Activated CD4-positive, alpha-beta T cell treated with anti-CD3 and anti-CD28 coated beads, Interleukin-2, amount 50 U/mL, for 4 hours (primary cell): ENCODE results near the gene IRF2BP1.
A peak's percentile ranks its signal among the peaks of the same experiment; 100 is the strongest.

Experiments used
- DNase-seq, 2 experiments: peaks; one replicate each; pipeline ENCODE4 v3.0.0-alpha.2; 2020

IRF2BP1 gene, protein sequence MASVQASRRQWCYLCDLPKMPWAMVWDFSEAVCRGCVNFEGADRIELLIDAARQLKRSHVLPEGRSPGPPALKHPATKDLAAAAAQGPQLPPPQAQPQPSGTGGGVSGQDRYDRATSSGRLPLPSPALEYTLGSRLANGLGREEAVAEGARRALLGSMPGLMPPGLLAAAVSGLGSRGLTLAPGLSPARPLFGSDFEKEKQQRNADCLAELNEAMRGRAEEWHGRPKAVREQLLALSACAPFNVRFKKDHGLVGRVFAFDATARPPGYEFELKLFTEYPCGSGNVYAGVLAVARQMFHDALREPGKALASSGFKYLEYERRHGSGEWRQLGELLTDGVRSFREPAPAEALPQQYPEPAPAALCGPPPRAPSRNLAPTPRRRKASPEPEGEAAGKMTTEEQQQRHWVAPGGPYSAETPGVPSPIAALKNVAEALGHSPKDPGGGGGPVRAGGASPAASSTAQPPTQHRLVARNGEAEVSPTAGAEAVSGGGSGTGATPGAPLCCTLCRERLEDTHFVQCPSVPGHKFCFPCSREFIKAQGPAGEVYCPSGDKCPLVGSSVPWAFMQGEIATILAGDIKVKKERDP

DNA sequence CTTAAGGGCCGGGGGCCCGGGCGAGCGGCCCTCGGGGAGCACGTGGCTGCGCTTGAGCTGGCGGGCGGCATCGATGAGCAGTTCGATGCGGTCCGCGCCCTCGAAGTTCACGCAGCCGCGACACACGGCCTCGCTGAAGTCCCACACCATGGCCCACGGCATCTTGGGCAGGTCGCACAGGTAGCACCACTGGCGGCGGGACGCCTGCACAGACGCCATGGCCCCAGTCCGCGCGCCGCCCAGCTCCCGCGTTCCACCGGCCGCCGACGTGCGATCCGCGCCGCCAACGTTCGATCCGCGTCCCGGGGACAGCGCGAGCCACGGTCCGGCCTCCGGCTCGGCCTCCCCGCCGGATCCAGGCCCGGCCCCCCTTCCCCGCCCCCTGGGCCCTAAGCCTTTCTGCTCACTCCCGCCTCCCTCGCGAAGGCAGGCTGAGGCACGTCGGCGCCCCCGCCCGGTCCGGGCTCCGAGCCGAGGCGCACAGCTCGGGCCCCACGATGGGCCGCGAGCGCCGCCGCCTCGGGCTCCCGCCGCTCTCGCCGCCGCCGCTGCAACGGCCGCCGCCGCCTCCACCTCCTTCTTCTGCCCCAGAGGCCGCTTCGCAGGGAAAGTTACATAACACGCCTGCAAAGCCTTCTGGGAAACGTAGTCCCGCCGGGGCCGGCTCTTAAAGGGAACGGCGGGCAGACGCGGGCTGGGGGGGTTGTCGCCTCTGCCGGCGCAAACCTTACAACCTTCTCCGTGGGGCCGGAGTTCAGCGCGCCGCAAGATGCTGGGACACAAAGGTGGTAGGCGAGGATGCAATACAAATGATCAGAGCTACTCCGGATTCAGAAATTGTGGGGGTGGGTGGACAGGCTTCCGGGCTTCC lies at the start of gene IRF2BP1:
Gene IRF2BP1, minus strand, starts transcription at position 586 of the 871 bp plus-strand sequence. Its CDS starts 367 bp downstream, at position 219.
- DNase-seq, result peak; percentile 86 to 87

DNA sequence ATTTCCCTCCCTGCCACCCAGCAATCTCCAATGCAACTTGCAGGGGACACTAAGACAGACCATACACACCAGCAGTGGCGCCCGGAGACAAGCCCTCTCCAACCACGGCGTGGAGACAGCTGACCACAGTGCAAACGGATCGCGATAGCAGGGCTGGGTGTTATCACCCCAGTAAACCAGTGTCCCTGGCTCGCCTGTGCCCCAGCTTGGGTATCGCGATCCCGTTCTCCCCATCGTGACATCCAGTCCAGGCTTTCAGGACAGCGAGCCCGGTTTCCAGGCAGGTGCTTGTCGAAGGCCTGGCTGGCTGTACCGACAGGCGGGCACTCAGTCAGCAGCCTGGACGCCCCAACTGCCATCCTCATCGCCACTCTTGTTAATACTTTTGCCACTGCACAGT lies 49.3 kb upstream of the IRF2BP1 start:
- DNase-seq, result no peak

DNA sequence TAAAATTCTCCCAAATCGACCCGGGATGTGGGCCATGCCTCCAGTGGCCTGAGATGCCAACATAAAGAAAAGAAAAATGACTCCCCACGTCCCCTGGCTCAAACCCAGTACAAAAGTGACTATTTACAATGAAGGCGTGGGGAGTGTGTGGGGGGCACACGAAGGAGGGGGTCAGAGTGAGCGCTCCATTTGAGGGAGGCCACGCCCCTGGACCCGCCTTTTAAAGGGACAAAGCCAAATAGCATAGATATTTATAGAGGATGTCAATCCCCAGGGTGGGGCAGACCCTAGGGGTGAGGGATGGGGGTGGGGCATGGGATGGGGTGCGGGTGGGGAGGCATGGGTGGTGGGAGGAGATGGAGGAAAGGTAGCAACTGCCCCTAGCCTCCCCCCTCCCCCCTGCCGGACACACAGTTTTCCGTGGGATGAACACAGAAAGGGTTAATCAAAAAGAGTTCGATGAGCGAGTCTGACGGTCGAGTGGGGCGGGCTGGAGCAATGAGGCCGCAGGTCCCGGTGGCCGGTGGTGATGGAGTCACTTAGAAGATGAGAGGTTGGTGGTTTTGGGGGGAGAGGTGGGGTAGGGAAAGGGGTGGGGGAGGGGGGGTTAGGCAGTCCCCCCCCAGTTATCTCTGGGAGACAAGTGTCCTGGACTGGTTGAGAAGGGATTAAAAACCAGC lies 48.8 kb upstream of the IRF2BP1 start:
- no peak for DNase-seq

DNA sequence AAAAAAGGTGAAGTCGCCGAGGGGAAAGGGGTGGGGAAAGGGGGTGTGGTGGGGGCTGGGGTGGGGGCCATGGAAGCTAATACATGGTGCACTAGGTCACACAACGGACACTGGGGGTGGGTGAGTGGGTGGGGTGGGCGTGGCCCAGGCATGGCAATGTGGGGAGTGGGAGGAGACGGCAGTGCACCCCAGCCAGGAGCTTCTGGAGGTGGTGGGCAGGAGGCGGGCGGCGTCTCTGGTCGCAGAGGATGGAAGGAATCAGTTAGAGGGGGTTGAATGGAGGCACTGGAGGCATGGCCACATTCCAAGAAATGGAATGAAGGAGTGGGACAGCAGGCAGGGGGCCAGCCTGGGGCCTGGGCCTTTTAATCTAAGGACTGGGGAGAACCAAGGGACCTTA lies 47.8 kb upstream of the IRF2BP1 start:
- DNase-seq, result no peak

DNA sequence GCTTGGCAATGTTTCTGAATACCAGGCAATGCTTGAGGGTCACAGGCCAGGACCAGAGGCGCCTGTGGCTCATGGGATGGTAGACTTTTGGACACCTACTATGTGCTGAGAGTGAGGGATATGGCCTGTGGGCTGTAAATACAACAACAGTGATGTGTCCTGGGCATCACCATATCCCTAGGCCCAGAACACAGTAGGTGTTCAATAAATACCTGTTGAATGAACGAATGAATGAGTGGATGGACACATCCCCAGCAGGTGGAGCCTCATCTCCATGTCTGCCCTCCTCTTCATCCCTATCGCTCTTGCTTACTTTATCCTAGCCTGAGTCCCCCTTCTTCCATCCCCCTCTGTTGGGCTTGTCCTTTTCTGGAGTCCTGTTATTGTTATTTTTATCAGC lies 45.1 kb upstream of the IRF2BP1 start:
- no peak for DNase-seq

DNA sequence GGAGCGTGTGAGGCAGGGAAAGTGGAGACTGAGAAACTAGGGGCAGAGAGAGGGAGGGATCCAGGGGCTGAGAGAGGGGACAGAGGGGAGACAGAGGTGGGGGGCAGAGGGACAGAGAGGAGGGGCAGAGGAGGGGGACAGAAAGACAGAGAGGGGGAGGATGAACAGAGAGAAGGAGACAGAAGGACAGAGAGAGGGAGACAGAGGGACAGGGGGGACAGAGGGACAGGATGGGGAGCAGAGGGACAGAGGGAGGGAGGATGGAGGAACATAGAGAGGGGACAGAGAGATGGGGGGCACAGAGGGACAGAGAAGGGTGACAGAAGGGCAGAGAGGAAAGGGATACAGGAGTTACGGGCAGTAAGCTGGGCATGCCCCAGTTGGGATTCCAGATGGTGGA lies 43.3 kb upstream of the IRF2BP1 start:
- DNase-seq, result no peak

DNA sequence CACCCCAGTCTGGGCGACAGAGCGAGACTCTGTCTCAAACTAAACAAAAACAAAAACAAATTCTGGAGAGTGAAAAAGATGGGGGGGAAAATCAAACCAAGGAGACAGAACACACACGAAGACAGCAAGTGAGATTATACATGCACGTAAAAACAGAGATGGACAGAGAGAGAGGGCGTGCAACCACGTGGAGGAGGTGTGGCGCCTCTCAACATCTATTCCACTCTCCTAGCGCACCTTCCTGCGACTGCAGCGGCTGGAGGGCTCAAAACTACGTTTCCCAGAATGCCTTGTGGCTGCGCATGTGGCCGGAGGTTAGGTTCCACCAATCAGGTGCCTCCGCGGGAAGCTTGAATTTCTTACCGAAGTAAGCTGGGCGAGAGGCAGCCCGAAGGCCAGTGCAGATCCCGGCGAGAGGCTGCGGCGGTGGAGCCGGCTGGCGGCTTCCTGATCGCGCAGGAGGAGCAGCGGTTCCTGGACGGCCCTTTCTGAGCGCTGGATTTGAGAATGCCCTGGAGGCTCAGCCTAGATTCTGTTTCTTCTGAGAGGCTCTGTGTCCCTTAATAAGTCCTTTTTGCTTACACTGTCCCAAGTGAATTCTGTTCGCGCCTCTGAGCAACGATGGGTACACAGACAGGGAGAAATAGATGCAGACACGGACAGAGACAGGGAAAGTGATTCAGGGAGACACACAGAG lies 41.8 kb upstream of the IRF2BP1 start:
- peak; percentile 85 to 87 for DNase-seq

DNA sequence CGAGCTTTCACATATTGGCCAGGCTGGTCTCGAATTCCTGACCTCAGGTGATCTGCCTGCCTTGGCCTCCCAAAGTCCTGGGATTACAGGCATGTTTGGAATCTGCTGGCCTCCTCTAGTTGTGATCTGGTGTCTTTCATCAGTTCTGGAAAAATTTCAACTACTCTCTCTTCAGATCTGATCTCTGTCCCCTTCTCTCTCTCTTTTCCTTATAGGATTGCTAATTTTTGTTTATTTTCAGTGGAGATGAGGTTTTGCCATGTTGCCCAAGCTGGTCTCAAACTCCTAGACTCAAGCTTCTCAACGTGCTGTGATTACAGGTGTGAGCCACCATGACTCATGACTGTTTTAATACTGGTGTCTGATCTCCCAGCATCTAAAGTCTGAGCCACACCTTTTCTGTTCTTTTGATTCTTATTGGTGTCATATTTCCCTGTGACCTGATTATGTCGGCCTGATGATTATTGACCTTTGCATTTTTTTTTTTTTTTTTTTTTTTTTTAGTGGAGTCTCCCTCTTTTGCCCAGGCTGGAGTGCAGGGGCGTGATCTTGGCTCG lies 39.0 kb upstream of the IRF2BP1 start:
- DNase-seq, result no peak

DNA sequence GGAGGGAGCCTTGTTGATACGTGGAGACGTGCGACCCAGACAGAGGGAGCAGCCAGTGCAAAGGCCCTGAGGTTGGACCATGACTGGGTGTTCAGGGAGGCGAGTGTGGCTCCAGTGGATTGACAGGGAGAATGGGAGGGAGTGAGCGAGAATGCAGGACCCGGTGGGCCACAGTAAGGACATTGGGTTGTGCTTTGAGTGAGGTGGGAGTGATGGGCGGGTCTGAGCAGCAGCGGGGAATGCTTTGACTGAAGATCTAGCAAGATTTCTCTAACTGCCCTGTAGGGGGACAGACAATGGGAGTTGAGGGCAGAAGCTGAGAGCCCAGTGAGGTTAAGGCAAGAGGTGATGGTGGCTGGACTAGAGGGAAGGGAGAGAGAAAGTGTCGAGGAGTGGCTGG lies 36.3 kb upstream of the IRF2BP1 start:
- DNase-seq, result no peak

DNA sequence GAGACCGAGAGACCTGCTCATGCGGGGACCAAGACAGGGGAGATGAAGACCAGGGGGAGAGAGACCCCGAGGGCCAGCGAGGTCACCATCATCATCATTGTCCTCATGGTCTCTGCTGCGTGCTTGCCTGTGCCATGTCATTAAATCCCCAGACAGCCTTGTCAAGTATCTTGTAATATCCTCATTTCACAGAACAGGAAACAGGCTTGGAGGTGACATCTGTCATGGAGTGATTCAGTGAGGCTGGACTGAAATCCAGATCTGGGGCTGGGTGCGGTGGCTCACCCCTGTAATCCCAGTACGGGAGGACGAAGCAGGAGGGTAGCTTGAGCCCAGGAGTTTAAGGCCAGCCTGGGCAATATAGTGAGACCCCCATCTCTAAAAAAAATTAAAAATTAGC lies 34.5 kb upstream of the IRF2BP1 start:
- DNase-seq, result no peak

DNA sequence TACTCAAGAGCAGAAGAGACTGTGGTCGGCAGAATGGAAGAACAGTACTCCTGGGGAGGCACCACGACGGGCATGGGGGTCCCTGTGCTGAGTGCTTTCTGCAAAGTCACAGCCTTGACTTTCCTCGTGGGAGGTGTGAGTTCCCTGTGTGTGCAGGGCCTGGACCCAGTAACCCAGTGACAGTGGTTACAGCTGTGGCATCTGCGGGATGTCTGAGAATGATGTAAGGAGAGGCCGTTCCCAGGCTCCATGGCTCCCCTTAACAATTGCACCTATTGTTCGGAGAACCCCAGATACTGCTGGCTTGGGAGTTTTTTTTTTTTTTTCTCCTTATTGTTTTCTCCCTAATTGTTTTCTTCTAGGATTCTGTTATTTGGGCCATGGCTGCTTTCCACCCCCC lies 33.7 kb upstream of the IRF2BP1 start:
- DNase-seq, result no peak

DNA sequence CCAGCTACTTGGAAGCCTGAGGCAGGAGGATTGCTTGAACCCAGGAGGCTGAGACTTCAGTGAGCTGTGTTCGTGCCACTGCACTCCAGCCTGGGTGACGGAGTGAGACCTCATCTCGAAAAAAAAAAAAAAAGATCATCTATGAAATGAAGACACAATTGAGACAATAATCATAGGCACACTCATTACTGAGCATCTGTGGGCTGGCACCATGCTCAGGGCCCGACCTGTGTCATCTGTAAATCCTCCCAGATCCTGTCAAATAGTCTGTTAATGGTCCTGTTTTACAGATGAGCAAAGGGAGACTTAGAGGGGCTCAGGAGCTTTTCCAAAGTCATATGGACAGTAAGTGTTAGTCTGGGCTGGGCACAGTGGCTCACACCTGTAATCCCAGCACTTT lies 32.8 kb upstream of the IRF2BP1 start:
- DNase-seq, result no peak

DNA sequence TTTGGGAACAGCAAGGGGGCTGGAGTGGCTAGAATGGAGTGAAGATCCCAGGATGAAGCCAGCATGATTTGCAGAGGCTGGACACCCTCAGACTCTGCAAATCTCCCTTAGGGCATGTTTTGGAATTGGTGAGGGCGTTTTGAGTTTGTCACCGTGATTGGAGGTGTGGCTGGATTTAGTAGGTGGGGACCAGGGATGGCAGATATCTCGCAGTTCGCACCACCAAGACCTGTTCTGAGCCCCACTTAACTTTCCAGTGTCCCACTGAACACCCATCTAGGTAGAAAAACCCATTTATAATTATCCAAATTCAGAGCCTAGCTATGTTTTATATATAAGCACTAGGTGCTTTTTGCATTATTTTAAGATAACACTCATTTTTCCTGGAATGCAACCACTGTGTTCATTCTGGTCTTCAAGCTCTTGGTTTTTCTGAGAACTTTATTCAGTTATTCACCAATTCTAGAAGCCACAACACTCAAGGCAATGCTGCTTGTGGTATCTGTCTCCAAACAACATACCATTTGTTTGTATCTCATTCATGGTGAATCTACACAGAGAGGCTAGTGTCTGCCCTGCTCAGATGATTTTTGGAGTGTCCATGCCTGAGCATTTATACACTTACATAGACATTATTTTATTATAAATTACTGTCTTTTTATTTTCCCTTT lies 31.6 kb upstream of the IRF2BP1 start:
- DNase-seq, result no peak

DNA sequence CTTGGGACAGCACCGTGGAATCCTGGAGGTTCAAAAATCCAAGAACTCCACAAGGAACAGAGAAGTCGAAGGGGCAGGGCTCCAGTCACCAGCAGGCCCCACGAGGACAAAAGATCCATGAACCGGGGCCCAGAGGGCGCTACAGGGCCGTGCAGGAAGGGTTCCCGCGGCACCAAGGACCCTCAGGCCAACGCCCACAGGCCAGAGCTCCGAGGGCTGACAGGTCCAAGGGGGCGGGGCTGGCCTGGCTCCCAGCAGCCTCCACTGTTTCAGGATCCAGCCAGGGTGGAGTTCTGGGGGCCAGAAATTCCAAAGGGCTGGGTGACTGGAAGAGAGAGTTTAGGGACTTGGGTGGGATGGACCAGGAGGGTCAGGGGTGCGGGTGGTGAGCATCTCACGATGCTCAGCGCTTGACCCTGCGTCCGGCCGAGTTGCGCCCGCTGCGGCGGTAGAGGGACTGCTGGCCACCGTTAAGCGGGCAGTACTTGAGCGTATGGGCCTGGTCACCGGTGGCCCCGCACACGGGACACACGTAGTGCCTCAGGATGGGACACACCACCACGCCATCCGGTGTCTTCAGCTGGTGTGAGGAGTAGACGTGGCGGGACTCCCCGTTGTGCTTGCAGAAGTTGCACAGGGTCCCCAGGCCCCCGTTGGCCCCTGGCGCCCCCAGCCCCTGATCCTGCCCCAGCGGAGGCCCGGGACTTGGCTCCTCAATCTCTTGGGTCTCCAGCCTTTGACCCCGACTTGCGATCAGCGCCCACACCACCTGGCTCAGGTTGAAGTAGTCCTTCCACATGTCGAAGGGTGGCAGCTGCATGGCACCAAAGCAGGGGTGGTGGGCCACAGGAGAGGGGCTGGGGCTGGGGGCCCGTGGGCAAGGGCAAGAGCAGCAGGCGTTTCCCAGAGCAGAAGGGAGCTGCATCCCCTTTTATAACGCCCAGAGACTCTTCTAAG lies 28.2 kb upstream of the IRF2BP1 start, which contains the start of gene NANOS2:
Gene NANOS2, minus strand, starts transcription at position 905 of the 957 bp plus-strand sequence. Its CDS starts 85 bp downstream, at position 820.
- no peak for DNase-seq

DNA sequence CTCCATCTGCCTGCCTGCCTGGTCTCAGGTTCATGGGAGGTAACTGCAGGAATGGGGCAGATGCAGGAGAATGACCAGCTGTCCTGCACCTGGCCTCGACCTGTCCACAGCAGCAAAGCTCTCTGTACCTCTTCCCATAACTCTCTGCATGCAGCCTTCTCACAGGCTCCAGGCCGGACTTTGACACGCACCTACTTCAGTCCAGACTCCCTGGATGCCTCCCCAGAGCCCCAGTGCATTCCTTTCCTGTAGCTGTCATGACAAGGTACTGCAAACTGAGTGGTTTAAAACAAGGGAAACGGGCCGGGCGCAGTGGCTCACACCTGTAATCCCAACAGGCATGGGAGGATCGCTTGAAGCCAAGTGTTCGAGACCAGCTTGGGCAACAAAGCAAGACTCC lies 25.4 kb upstream of the IRF2BP1 start:
- DNase-seq, result no peak

DNA sequence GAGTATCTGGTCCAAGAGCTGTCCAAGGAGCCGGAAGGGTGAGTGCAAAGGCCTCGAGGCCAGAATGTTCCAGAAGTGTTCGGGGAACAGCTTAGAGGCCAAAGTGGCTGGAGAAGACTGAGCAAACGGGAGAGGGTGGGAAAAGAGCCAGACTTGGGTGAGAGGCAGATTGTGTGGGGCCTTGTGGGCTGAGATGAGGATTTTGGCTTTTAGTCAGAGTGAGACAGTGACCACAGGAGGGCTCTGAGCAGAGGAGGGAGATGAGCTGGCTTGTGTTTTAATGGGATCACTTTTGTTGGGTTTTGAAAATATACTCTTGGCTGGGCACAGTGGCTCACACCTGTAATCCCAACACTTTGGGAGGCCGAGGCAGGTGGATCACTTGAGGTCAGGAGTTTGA lies 23.0 kb upstream of the IRF2BP1 start:
- no peak for DNase-seq

DNA sequence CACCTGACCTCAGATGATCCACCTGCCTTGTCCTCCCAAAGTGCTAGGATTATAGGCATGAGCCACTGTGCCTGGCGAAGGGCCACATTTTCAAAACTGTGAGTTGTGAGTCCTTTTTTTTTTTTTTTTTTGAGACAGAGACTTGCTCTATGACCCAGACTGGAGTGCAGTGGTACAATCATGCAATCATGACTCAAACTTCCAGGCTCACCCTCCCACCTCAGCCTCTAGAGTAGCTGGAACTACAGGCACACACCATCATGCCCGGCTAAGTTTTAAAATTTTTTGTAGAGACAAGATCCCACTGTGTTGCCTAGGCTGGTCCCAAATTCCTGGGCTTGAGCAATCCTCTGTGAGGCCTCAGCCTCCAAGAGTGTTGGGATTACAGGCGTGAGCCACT lies 20.3 kb upstream of the IRF2BP1 start:
- DNase-seq, result no peak

DNA sequence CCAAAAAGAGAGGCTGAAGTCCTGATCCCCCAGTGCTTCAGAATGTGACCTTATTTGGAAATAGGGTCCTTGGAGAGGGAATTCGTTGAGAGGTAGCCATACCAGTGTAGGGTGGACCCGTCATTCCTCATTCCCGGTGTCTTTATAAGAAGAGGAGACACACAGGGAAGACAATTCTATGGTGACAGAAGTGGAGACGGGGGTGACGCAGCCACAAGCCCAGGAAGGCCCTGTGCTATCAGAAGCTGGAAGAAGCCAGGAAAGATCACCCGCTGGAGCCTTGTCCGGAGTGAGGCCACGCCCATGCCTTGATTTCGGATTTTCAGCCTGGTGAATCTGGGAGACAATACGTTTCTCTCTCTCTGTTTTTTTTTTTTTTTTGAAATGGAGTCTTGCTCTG lies 19.1 kb upstream of the IRF2BP1 start:
- no peak for DNase-seq

DNA sequence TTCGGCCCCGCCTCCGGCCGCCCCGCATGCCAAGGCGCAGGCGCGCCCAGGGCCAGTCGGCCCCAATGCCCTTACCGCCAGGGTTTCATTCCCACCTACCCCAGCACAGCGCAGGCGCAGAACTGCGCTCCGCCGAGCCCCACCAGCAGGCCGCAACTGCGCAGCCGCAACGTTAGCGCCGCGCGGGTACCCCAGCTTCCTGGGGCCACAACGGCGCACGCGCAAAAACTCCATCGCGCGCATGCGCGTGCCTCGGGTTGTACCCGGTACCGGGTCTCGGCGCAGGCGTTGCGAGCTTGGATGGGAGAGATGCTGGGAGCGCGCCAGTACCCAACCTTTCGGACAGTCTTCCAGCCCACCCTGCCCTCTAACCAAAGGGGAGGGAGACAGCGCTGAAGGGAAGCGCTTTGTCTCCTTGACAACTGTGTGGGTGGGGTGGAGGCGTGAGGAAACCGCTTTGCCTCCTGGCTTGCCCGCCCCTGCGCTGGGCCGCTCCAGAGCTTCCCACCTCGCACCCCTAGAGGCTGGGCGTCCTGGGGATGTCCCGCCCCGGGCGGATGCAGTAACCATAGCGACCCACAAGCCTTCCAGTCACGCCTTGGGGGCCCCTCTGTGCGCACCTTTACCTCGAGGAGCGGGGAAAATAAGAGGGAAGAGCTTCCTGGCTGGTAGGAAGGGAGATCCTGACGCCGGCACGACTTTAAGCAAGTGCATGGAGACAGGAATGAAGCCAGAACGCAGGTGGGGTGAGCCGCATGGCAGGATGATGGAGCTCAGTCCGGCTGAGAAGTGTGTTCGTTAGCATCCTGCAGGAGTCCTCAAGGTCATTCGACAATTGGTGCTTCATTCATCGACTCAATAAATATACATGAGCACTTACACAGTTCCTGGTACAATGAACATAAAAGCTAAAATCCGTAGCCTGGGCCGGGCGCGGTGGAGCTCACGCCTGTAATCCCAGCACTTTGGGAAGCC lies 17.0 kb upstream of the IRF2BP1 start:
- DNase-seq, result peak; percentile 98 to 99
